Epithelial cell of proximal tubule (primary cell): Measurements from ENCODE around the gene TGFBR3L. TPM values are rescaled to one million over a fixed set of nuclear protein-coding genes. Genes with fewer than 3 reads are reported as not detected.
A peak's percentile ranks its signal among the peaks of the same experiment; 100 is the strongest.
"Not testable (repeated sequence)": the region's sequence is repeated elsewhere in the genome, so short reads cannot be mapped to it uniquely, and the experiment has no call there.

Experiments
- DNase-seq: peaks from one replicate; pipeline ENCODE4 v3.0.0-alpha.2; 2011; ENCODE audit warnings: low read depth
- H3K4me3 ChIP-seq: 2 replicates; pipeline ENCODE4 v1.5.1; 2011; ENCODE audit warnings: low read depth, mild to moderate bottlenecking, low read length
- CTCF ChIP-seq: conservative IDR thresholded peaks from 2 replicates; pipeline ENCODE4 v1.5.1; 2012; ENCODE audit warnings: low read depth, mild to moderate bottlenecking, low read length
- total RNA-seq: library from RNA; depleted of rRNA; stranded (reverse); fragments of >200 nt; gene quantifications from 2 replicates; pipeline ENCODE4 v1.2.3, GENCODE V29; 2015

The TGFBR3L gene
- total RNA-seq, 1 donor from 2014 or later, result 16.8 TPM

DNA sequence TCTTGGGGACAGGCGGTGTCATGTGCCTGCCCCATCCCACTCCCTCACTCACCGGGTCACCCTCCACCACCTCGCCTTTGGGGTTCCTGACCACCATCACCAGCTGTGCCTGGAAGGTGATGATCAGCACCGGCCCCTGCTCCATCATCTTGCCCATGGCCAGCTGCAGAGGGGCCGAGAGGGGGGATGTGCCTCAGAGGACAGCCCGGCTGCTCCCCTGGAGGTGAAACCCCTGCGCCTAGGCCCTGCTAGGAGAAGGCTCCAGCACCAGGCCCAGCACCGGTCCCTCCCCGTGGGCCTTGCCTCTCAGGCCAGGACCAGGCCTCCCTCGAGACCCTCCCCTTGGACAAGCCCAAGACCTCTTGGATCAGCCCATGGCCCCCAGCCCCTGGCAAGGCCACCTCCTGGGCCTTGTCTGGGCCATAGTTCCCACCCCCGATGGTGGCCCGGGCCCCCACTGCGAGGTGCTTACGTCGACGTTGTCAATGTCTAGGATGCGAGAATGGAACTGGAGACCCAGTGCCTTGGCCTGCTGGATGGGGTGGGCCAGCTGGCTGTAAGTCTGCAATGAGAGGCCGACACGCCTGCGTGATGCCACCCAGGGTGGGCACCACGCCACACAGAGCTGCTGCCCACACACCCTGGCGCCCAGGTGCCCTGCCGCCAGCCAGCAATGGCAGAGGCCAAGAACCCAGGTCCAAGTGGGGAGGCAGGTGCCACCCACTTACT is 13.1 kb downstream of the TGFBR3L start:
- TF ChIP-seq CTCF, result no peak
- no peak overlapping the region for H3K4me3 ChIP-seq
- no peak for DNase-seq

DNA sequence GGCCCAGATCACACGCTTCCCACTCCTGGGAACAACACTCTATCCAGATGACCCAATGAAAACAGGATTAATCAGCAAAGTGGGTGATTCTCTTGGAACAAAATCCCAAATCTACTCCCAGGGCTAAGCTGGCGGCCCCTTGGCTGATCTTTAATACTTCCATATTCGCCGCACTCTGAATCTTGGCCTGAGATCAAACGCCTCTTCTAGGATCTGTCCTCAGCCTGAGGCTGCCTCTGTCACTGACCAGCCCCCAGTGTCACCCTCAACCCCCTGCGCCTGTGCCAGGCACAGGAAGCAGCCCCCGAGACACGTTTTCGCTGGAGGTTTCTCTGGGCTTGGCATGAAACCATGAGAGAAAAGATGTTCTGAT is 13.7 kb downstream of the TGFBR3L start:
- H3K4me3 ChIP-seq, result no peak overlapping the region
- DNase-seq, result no peak
- no peak for TF ChIP-seq CTCF

GRCh38 chr19:7928741-7929701 is 14.4 kb downstream of the TGFBR3L start:
- H3K4me3 ChIP-seq, result no peak overlapping the region
- TF ChIP-seq CTCF, result peak; percentile 47
- no peak for DNase-seq

DNA sequence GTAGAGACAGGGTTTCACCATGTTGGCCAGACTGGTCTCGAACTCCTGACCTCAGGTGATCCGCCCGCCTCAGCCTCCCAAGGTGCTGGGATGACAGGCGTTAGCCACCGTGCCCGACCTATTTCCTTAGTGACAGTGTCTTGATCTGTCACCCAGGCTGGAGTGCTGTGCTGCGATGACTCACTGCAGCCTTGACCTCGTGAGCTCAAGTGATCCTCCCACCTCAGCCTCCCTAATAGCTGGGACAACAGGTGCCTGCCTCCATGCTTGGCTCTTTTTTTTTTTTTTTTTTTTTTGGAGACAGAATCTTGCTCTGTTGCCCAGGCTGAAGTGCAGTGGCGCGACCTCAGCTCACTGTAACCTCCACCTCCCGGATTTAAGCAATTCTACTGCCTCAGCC is 15.4 kb downstream of the TGFBR3L start:
- not testable (repeated sequence) for DNase-seq, H3K4me3 ChIP-seq

DNA sequence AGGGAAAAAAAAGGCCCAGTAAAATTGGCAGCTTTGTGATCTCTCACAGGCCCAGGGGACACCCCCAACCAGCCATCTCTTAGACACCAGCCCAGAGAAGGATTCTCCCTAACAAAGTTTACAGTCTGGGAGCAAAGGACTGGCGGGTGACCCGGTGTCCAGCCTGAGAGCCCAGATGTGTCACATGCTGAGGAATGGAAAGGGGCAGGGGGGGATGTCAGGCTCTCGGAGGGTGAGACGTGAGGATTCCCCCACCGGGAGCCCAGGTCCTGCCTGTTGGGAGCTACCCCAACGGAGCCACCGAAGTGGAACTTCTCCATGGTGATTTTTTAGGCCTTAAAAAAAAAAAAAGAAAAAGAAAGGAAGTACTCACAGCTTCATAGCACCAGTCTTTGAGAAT is 16.1 kb downstream of the TGFBR3L start:
- no peak overlapping the region for H3K4me3 ChIP-seq
- TF ChIP-seq CTCF, result no peak
- no peak for DNase-seq

- no peak overlapping the region for H3K4me3 ChIP-seq
- no peak for DNase-seq
- no peak for TF ChIP-seq CTCF
Observed at GRCh38 chr19:7931221-7932061, 16.8 kb downstream of the TGFBR3L start.
